Putamen (tissue), 1 donor: Measurements from ENCODE around the gene TMOD3.
"Not testable (repeated sequence)": the region's sequence is repeated elsewhere in the genome, so short reads cannot be mapped to it uniquely, and the experiment has no call there.

Experiments
- DNase-seq: peaks from one replicate; pipeline ENCODE4 v3.0.0-alpha.2; 2016; ENCODE audit warnings: low spot score

The TMOD3 gene

DNA sequence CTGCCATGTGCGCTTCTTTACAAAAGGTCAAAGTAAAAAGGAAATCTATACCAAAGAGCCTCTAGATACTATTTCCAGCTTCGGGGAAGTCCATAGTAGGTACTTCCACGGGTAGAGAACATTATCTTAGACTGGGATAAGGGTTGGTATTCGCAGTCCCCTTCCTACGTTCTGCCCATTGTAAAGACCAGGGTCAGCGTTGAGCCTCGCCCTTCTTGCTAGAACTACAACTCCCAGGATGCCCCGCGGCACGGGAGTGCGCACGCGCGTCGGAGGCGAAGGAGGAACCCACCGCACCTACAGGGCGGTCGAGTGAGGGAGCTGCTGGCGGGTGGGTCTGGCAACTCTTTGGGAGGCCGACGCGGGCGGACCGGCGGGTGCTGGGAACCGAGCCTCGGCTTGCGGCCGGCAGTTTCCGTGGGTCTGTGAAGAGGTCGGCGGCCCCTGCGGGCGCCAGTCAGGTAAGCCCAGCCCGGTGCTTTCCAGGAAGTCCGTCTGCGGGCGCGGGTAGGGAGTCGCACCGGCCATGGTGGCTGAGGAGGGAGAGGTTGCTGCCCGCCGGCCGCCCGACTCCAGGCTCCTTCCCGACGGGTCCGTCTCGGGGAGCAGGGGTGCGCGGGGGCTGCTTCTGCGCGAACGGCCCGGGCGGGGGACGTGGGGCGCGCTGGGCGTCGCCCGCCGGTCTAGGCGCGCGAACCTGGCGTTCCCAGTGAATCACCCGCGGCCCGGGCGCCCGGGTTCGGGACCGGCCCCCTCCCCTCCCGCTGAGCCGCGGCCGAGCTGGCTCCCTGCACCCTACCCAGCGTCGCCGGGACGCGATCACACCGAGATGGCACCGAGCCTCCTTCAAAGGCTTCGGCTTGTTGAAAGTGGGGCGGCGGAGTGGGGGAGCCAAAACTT, at the start of gene TMOD3:
Gene TMOD3 (plus strand): TSS at position 278 of the 900 bp plus-strand sequence. CDS start 33,232 bp downstream, outside the sequence.
- DNase-seq = peak; percentile 88

GRCh38 chr15:51780636-51781035, 48.8 kb upstream of the TMOD3 start:
- DNase-seq = no peak

GRCh38 chr15:51781506-51781905, 47.9 kb upstream of the TMOD3 start:
- no peak for DNase-seq

- no peak for DNase-seq
Observed at GRCh38 chr15:51782357-51782896, 47.0 kb upstream of the TMOD3 start.

DNA sequence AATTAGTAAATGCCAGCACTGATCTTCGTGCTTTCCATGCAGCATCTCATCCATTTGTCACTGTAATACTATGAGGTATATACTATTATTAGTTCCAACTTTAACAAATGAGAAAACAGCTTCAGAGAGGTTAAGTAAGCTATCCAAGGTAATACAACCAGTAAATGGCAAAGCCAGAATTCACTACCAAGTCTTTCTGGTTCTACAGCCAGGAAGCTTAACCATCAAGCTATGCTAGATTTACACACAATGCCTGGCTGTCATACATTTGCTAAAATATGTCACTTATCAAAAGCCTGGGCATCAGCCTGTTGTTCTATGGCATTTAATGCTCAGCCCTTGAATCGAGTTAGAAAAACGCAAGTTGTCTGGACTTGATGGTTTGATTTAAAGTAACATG, 45.5 kb upstream of the TMOD3 start:
- DNase-seq = no peak

DNA sequence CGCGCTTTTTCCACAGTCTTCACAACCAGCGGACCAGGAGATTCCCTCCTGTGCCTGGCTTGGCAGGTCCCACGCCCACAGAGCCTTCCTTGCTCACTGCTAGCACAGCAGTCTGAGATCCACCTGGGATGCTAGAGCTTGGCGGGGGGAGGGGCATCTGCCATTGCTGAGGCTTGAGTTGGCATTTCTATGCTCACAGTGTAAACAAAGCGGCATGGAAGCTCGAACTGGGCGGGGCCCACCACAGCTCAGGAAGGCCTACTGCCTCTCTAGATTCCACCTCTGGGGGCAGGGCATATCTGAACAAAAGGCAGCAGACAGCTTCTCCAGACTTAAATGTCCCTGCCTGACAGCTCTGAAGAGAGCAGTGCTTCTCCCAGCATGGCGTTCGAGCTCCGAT, 42.3 kb upstream of the TMOD3 start:
- not testable (repeated sequence) for DNase-seq

DNA sequence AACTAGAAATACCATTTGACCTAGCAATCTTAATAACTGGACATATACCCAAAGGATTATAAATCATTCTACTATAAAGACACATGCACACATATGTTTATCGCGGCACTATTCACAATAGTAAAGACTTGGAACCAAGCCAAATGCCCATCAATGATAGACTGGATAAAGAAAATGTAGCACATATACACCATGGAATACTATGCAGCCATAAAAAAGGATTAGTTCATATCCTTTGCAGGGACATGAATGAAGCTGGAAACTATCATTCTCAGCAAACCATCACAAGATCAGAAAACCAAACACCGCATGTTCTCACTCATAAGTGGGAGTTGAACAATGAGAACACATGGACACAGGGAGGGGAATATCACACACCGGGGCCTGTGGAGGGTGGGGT, 37.0 kb upstream of the TMOD3 start:
- not testable (repeated sequence) for DNase-seq

DNA sequence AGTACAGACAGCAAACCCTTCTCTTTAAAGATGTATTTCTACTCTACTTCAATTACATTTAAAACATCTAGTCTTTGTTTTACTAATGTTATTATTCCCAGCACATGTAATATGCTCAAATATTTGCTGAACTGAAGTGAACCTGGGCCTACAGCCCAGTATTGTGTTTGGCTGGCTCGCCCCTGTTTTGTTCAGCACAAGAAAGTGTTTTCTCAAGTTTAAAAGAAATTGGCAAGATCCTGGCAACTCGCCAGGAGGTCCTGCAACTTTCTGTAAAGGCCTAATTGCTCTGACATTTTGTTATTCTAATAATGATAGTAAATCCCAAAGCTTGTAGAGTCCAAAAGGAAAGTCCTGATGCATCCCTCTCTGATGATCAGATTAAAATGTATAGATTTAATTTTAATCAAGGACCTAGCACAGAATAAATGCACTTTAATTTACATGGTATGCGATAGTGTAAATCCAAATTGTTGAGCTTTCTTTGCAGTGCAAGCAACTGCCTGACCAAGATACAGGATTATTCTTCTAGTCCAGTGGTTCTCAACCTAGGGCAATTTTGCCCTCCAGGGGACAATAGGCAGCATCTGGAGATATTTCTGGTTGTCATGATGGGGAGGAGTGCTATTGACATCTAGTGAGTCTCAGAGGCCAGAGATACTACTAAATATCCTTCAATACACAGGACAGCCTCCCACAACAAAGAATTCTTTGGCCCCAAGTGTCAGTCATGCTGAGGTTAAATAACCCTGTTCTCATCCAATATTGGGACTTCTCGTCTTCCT, 35.7 kb upstream of the TMOD3 start:
- peak; percentile 57 for DNase-seq

DNA sequence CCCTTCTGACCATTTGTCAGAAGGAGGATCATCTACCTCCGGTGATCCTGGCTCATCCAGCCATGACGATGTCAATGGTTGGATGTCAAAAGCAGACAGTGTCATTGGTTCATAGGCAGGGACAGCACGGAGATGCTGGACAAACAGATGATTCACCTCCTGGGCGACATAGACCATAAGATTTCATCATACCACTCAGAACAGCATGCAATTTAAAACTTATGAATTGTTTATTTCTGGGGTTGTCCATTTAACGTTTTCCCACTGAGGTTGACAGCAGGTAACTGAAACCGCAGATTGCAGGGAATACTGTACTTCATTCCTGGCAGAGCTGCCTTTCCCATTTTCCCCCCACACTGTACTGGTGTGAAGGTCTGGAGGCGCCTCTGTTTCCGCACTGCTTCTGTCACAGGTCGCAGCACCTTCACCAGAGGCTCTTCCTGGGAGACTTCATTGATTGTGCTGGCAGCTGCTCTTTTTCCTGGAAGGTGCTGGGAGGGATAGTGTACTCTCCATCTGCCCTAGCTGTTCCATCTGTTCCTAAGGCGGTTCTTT, 32.5 kb upstream of the TMOD3 start:
- DNase-seq = no peak

- DNase-seq = no peak
Observed at GRCh38 chr15:51798281-51798680, 31.2 kb upstream of the TMOD3 start.

- no peak for DNase-seq
Observed at GRCh38 chr15:51799282-51800252, 29.9 kb upstream of the TMOD3 start.

DNA sequence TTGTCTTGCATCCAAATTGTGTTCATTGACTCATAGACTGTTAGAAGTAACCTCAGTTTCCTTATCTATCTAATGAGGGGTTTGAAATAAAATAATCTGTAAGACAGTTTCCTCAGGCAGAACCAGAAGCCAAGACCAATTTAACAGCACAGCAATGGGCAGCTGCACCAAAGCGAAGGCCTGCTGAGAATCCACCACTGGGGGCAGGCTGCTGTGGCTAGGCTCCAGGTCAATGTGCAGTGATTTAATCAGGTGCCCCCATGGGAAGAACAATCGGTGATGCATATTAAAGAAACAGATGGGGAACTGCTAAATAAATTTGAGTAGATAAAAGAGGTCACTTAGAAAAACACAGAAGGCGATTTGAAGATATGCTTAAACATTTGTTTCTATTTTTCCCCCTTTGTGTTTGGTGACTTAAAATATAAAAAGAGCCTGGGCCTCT, 28.0 kb upstream of the TMOD3 start:
- no peak for DNase-seq

DNA sequence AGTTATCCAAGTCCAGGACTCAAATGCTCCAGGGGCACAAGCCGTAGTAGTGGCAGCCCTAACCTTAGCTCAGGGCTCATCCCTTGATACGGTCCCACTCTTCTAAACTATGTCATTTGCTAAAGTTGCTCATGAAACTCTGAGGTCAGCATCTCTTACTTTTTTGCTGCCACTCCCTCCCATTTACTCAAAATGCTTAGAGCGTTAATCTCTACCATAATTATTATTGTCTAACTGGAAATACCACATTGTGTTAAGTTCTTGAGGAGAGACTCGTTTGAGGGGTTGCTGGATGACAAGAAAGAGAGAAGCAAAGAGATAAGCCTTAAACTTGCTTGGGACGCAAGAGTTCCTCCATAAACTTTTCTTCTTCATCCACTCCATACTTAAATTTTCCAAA, 26.9 kb upstream of the TMOD3 start:
- DNase-seq = no peak

DNA sequence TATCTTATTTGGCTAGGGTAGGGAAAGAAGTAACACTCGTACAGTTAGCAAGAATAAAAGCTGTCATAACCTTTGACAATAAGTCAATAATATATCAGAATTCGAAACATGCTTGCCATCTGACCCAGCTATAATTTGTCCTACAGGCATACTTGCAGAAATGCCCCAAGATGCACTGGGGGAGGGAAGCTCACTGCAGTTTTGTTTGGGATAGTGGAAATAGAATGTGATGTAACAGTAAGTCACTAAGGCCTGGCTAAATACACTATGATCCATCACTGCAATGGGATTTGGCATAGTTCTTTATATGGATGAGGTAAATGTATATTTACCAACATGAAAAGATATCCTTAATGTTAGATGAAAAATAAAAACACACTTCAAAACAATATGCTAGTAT, 25.5 kb upstream of the TMOD3 start:
- DNase-seq = no peak

DNA sequence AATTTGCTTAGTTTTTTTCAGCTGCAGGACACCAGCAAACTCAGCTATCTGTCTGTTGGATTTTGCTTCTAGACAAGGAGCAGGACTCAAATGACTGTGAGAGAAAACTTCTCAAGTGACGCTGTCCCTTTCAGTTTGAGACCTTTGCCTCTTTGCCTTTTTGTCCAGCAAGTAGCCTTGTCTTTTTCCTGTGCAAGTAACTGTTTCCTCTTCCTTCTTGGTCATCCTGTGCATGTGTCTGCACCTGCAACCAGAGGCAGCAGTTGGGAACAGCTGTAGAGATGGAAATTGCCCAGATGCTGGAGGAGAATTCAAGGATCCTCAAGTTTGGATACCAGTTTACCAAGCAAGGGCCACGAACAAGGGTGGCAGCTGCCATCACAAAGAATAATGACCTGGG, 23.3 kb upstream of the TMOD3 start:
- DNase-seq = no peak

- DNase-seq = no peak
Observed at GRCh38 chr15:51809457-51809856, 20.0 kb upstream of the TMOD3 start.

GRCh38 chr15:51812598-51812997, 16.9 kb upstream of the TMOD3 start:
- DNase-seq = no peak

DNA sequence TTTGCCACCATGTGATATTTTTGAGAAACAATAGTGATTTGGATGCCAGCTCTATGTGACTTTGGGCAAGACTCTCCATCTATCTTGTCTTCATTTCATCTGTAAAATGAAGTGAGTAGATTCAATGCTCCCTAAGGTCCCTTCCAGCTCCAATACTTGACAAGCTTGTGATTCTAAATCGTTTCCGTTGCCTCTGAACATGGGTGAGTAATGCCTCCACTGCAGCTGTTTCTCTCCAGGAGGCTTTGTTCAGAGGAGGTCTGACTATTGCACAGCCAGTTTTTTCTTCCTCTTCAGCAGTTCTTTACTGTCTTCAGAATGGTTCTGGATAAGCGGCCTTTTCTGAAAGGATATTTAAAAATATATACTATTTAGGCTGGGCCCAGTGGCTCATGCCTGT, 14.8 kb upstream of the TMOD3 start:
- no peak for DNase-seq

- no peak for DNase-seq
Observed at GRCh38 chr15:51816611-51817010, 12.8 kb upstream of the TMOD3 start.

- DNase-seq = no peak
Observed at GRCh38 chr15:51818150-51818549, 11.3 kb upstream of the TMOD3 start.

GRCh38 chr15:51825698-51826097, 3.8 kb upstream of the TMOD3 start:
- DNase-seq = no peak
